Measurements from ENCODE around the gene TRIM50.
"Not testable (repeated sequence)": the region's sequence is repeated elsewhere in the genome, so short reads cannot be mapped to it uniquely, and the experiment has no call there.

TRIM50 gene

DNA sequence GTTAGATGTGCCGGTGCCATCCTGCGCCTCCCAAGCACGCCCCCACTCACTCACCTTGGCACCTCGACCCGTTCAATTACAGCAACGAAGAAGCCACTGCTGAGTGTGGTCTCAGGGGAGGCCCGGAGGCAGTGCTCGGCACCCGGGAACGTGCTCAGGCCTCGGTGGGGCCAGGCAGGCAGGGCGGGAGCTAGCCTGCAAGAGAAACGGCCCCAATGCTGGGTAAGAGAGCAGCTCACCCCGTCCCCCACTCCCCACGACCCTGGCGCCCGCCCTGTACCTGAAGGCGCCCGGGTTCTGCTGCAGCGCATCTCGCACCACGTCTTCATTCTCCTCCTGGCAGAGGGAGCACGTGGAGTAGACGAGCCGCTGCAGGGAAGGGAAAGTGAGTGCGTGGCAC lies 24.3 kb downstream of the TRIM50 start:
- H3K27ac ChIP-seq (ENCODE audit: low read depth, low read length), result no peak overlapping the region
- peaks cover 3 to 31% of the 10 kb centered on the region in 2 donors for H3K36me3 ChIP-seq (ENCODE audit: control insufficient read depth in 1 of 2, insufficient read depth in 2 of 2, low read length in 2 of 2)
- H3K9ac ChIP-seq (ENCODE audit: low read depth in 1 of 2, low read length in 2 of 2), result no peak overlapping the region
- peaks cover 4 to 6% of the 10 kb centered on the region in 2 donors for H3K4me1 ChIP-seq (ENCODE audit: control insufficient read depth in 1 of 2, insufficient read depth in 2 of 2, low read length in 2 of 2)
- no peaks in the 10 kb centered on the region for H3K27me3 ChIP-seq (ENCODE audit: control insufficient read depth in 1 of 2, insufficient read depth in 2 of 2, low read length in 2 of 2)
- no peak overlapping the region for H3K4me3 ChIP-seq (ENCODE audit: low read depth in 1 of 2, low read length in 2 of 2)
- no peaks in the 10 kb centered on the region for H3K9me3 ChIP-seq (ENCODE audit: control insufficient read depth in 1 of 2, low read length in 2 of 2)

DNA sequence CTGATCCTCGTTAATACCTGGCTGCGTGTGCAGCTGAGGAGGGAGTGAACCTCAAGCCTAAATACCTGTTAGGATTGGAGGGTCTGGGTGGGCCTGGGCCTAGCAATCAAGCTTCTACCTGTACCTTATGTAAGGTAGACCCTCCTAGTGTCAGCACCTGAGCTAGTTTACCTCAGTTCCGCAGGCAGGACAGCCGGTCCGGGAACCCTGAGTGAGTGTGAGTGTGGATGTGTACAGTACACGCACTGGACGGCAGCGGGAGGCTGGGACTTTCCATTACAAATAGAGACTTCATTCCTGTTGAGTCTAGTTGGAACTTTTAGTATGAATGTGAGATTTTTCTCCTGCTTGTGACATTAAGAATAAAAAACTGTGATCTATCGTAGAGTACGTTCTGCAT lies 25.0 kb downstream of the TRIM50 start:
- peaks cover 3 to 31% of the 10 kb centered on the region in 2 donors for H3K36me3 ChIP-seq (ENCODE audit: control insufficient read depth in 1 of 2, insufficient read depth in 2 of 2, low read length in 2 of 2)
- not testable (repeated sequence) for H3K4me1 ChIP-seq (ENCODE audit: control insufficient read depth in 1 of 2, insufficient read depth in 2 of 2, low read length in 2 of 2); H3K9me3 ChIP-seq (ENCODE audit: control insufficient read depth in 1 of 2, low read length in 2 of 2); H3K9ac ChIP-seq (ENCODE audit: low read depth in 1 of 2, low read length in 2 of 2); H3K27ac ChIP-seq (ENCODE audit: low read depth, low read length); H3K4me3 ChIP-seq (ENCODE audit: low read depth in 1 of 2, low read length in 2 of 2); H3K27me3 ChIP-seq (ENCODE audit: control insufficient read depth in 1 of 2, insufficient read depth in 2 of 2, low read length in 2 of 2)

GRCh38 chr7:73301108-73301507 lies 26.8 kb downstream of the TRIM50 start:
- not testable (repeated sequence) for H3K9ac ChIP-seq (ENCODE audit: low read depth in 1 of 2, low read length in 2 of 2); H3K4me3 ChIP-seq (ENCODE audit: low read depth in 1 of 2, low read length in 2 of 2); H3K9me3 ChIP-seq (ENCODE audit: control insufficient read depth in 1 of 2, low read length in 2 of 2); H3K27me3 ChIP-seq (ENCODE audit: control insufficient read depth in 1 of 2, insufficient read depth in 2 of 2, low read length in 2 of 2); H3K4me1 ChIP-seq (ENCODE audit: control insufficient read depth in 1 of 2, insufficient read depth in 2 of 2, low read length in 2 of 2); H3K27ac ChIP-seq (ENCODE audit: low read depth, low read length)
- peaks cover 3 to 24% of the 10 kb centered on the region in 2 donors for H3K36me3 ChIP-seq (ENCODE audit: control insufficient read depth in 1 of 2, insufficient read depth in 2 of 2, low read length in 2 of 2)

GRCh38 chr7:73299812-73300211 lies 28.1 kb downstream of the TRIM50 start:
- H3K4me1 ChIP-seq (ENCODE audit: control insufficient read depth in 1 of 2, insufficient read depth in 2 of 2, low read length in 2 of 2); H3K9me3 ChIP-seq (ENCODE audit: control insufficient read depth in 1 of 2, low read length in 2 of 2); H3K4me3 ChIP-seq (ENCODE audit: low read depth in 1 of 2, low read length in 2 of 2); H3K27ac ChIP-seq (ENCODE audit: low read depth, low read length); H3K9ac ChIP-seq (ENCODE audit: low read depth in 1 of 2, low read length in 2 of 2); H3K27me3 ChIP-seq (ENCODE audit: control insufficient read depth in 1 of 2, insufficient read depth in 2 of 2, low read length in 2 of 2): not testable (repeated sequence)
- peaks cover 0 to 19% of the 10 kb centered on the region in 2 donors for H3K36me3 ChIP-seq (ENCODE audit: control insufficient read depth in 1 of 2, insufficient read depth in 2 of 2, low read length in 2 of 2)

DNA sequence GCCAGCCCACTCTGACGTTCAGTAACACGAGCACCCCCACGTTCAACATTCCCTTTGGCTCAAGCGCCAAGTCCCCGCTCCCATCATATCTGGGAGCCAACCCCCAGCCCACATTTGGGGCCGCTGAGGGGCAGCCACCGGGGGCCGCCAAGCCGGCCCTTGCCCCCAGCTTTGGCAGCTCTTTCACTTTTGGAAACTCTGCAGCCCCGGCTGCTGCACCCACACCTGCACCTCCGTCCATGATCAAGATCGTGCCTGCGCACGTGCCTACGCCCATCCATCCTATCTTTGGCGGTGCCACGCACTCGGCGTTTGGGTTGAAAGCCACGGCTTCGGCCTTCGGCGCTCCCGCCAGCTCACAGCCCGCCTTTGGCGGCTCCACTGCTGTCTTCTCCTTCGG lies 30.2 kb downstream of the TRIM50 start:
- not testable (repeated sequence) for H3K4me1 ChIP-seq (ENCODE audit: control insufficient read depth in 1 of 2, insufficient read depth in 2 of 2, low read length in 2 of 2); H3K9ac ChIP-seq (ENCODE audit: low read depth in 1 of 2, low read length in 2 of 2); H3K36me3 ChIP-seq (ENCODE audit: control insufficient read depth in 1 of 2, insufficient read depth in 2 of 2, low read length in 2 of 2); H3K4me3 ChIP-seq (ENCODE audit: low read depth in 1 of 2, low read length in 2 of 2); H3K27me3 ChIP-seq (ENCODE audit: control insufficient read depth in 1 of 2, insufficient read depth in 2 of 2, low read length in 2 of 2); H3K9me3 ChIP-seq (ENCODE audit: control insufficient read depth in 1 of 2, low read length in 2 of 2); H3K27ac ChIP-seq (ENCODE audit: low read depth, low read length)

DNA sequence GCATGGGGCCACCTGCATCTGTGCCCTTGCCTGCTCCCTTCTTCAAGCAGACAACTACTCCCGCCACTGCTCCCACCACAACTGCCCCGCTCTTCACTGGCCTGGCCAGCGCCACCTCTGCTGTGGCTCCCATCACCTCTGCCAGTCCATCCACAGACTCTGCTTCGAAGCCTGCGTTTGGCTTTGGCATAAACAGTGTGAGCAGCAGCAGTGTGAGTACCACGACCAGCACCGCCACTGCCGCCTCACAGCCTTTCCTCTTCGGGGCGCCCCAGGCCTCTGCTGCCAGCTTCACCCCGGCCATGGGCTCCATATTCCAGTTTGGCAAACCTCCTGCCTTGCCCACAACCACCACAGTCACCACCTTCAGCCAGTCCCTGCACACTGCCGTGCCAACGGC lies 30.6 kb downstream of the TRIM50 start:
- not testable (repeated sequence) for H3K4me3 ChIP-seq (ENCODE audit: low read depth in 1 of 2, low read length in 2 of 2); H3K4me1 ChIP-seq (ENCODE audit: control insufficient read depth in 1 of 2, insufficient read depth in 2 of 2, low read length in 2 of 2); H3K27ac ChIP-seq (ENCODE audit: low read depth, low read length); H3K9me3 ChIP-seq (ENCODE audit: control insufficient read depth in 1 of 2, low read length in 2 of 2); H3K27me3 ChIP-seq (ENCODE audit: control insufficient read depth in 1 of 2, insufficient read depth in 2 of 2, low read length in 2 of 2); H3K36me3 ChIP-seq (ENCODE audit: control insufficient read depth in 1 of 2, insufficient read depth in 2 of 2, low read length in 2 of 2); H3K9ac ChIP-seq (ENCODE audit: low read depth in 1 of 2, low read length in 2 of 2)

DNA sequence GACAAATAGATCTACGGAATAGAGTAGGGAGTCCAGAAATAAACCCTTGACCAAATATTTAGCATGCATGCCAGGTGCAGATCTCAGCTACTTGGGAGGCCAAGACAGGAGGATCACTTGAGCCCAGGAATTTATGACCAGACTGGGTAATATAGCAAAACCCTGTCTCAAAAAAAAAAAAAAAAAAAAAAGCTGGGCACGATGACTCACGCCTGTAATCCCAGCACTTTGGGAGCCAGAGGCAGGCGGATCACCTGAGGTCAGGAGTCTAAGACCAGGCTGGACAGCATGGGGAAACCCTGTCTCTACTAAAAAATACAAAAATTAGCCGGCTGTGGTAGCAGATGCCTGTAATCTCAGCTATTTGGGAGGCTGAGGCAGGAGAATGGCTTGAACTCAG lies 50.7 kb downstream of the TRIM50 start:
- not testable (repeated sequence) for H3K27me3 ChIP-seq (ENCODE audit: control insufficient read depth in 1 of 2, insufficient read depth in 2 of 2, low read length in 2 of 2); H3K27ac ChIP-seq (ENCODE audit: low read depth, low read length); H3K4me1 ChIP-seq (ENCODE audit: control insufficient read depth in 1 of 2, insufficient read depth in 2 of 2, low read length in 2 of 2); H3K4me3 ChIP-seq (ENCODE audit: low read depth in 1 of 2, low read length in 2 of 2); H3K36me3 ChIP-seq (ENCODE audit: control insufficient read depth in 1 of 2, insufficient read depth in 2 of 2, low read length in 2 of 2); H3K9me3 ChIP-seq (ENCODE audit: control insufficient read depth in 1 of 2, low read length in 2 of 2); H3K9ac ChIP-seq (ENCODE audit: low read depth in 1 of 2, low read length in 2 of 2)

DNA sequence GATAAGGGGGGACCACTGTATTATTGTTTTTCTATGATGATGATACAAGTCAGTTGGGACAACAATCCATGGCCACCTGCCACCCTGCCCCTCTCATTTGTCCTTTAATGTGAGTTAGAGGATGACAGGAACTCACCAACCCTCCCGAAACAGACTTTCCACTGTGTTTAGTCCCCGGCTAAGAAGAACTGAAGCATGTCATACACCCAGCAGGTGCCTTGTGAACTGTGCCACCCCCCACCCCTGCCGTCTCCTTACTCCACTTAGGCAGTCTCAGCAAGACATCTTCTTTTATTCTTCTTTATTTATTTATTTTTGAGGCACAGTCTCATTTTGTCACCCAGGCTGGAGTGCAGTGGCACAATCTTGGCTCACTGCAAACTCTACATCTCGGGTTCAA lies 60.1 kb downstream of the TRIM50 start:
- H3K4me1 ChIP-seq (ENCODE audit: control insufficient read depth in 1 of 2, insufficient read depth in 2 of 2, low read length in 2 of 2); H3K36me3 ChIP-seq (ENCODE audit: control insufficient read depth in 1 of 2, insufficient read depth in 2 of 2, low read length in 2 of 2); H3K27ac ChIP-seq (ENCODE audit: low read depth, low read length); H3K9ac ChIP-seq (ENCODE audit: low read depth in 1 of 2, low read length in 2 of 2); H3K4me3 ChIP-seq (ENCODE audit: low read depth in 1 of 2, low read length in 2 of 2); H3K9me3 ChIP-seq (ENCODE audit: control insufficient read depth in 1 of 2, low read length in 2 of 2); H3K27me3 ChIP-seq (ENCODE audit: control insufficient read depth in 1 of 2, insufficient read depth in 2 of 2, low read length in 2 of 2): not testable (repeated sequence)

- not testable (repeated sequence) for H3K36me3 ChIP-seq (ENCODE audit: control insufficient read depth in 1 of 2, insufficient read depth in 2 of 2, low read length in 2 of 2); H3K9me3 ChIP-seq (ENCODE audit: control insufficient read depth in 1 of 2, low read length in 2 of 2)
These were observed 61.0 kb downstream of the TRIM50 start for GRCh38 chr7:73266719-73267368.

More at GRCh38 chr7:73266719-73267368, 61.0 kb downstream of the TRIM50 start:
- H3K4me3 ChIP-seq (ENCODE audit: low read depth in 1 of 2, low read length in 2 of 2); H3K9ac ChIP-seq (ENCODE audit: low read depth in 1 of 2, low read length in 2 of 2); H3K4me1 ChIP-seq (ENCODE audit: control insufficient read depth in 1 of 2, insufficient read depth in 2 of 2, low read length in 2 of 2); H3K27ac ChIP-seq (ENCODE audit: low read depth, low read length); H3K27me3 ChIP-seq (ENCODE audit: control insufficient read depth in 1 of 2, insufficient read depth in 2 of 2, low read length in 2 of 2): not testable (repeated sequence)
